Activated CD8-positive, alpha-beta T cell treated with anti-CD3 and anti-CD28 coated beads, Interleukin-2, amount 10 ng/mL, durations not matched to agents 7 days and 5 days (primary cell): ENCODE data around the gene PPP1R36. TPM values are rescaled to one million over a fixed set of nuclear protein-coding genes. Genes with fewer than 3 reads are reported as not detected.

Experiments used
- ATAC-seq: fragments of 150-1000 bp; cut with Tn5 transposase; one replicate; pipeline ENCODE4 v1.10.0; 2021; ENCODE audit warnings: moderate library complexity
- CTCF ChIA-PET: fragments of 350-600 bp; sonication (Branson Sonifier 250); formaldehyde crosslinking; loops from one replicate; lab custom pipeline; 2021; ENCODE audit warnings: antibody characterized with exemption; lab: Charles Lee
- POLR2A ChIA-PET: fragments of 350-600 bp; sonication (Branson Sonifier 250); formaldehyde crosslinking; loops from one replicate; lab custom pipeline; 2021; ENCODE audit warnings: antibody characterized with exemption; lab: Charles Lee
- DNase-seq: peaks from one replicate; pipeline ENCODE4 v3.0.0-alpha.2; 2020
- H3K27ac Mint-ChIP-seq: one replicate; pipeline ENCODE4 v1.8.0; 2021; ENCODE audit warnings: mild to moderate bottlenecking, mixed read lengths
- H3K27me3 Mint-ChIP-seq: one replicate; pipeline ENCODE4 v1.8.0; 2021; ENCODE audit warnings: low read depth, mixed read lengths
- H3K36me3 Mint-ChIP-seq: one replicate; pipeline ENCODE4 v1.8.0; 2021; ENCODE audit warnings: low read depth, mixed read lengths
- H3K4me1 Mint-ChIP-seq: one replicate; pipeline ENCODE4 v1.8.0; 2021; ENCODE audit warnings: low read depth, mixed read lengths
- H3K4me3 Mint-ChIP-seq: one replicate; pipeline ENCODE4 v1.8.0; 2021; ENCODE audit warnings: mild to moderate bottlenecking, mixed read lengths
- H3K9me3 Mint-ChIP-seq: one replicate; pipeline ENCODE4 v1.8.0; 2022; ENCODE audit warnings: mixed read lengths; ENCODE audit not compliant: insufficient read depth
- total RNA-seq, 2 experiments: library from RNA; stranded (reverse); gene quantifications; one replicate each; pipeline ENCODE4 v1.2.3, GENCODE V29; 2021

The PPP1R36 gene, protein sequence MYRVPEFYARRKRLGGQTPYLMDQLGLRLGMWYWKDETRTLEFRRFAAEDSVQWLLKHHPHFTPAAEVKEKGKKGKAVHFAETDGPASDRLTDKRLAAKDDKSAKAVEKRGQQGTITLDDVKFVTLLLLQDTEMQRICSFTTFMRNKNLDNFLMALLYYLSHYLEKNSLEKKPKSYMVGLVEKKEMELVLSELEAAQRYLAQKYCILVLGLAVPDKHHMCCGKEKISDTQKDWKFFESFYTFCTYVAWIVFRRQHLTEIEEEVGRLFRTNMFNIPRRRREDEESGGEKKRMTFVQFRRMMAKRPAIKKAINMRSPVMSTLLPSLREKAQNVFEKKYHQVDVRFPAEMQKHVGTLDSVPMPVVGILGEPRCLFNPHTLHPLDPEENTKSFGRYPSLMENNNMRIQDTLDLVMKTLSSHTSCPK
- total RNA-seq = under 1 TPM; 0.21 to 0.47 TPM

- Mint-ChIP-seq H3K4me1 (peaks cover 14% of the 10 kb centered on the region), H3K36me3 (no peaks in the 10 kb centered on the region), H3K27me3 (peaks cover 40% of the 10 kb centered on the region), H3K9me3 (no peaks in the 10 kb centered on the region), H3K4me3 (peak within 1 kb of the TSS; percentile 48), H3K27ac (peak within 1 kb of the TSS; percentile 45)
- POLR2A ChIA-PET = no interaction called here
- CTCF ChIA-PET = interaction anchor here (1.2 to 1.5 kb wide), 3 partner anchors 87 to 342 kb away, joined by 3 to 4 read pairs (median 3); no protein-coding TSS in a partner anchor
- DNase-seq = peak; percentile 55
- peak; percentile 97 for ATAC-seq
Observed at GRCh38 chr14:64549791-64550620, at the start of gene PPP1R36. TSS of gene PPP1R36 (plus strand) at chr14:64549961. CDS start at chr14:64549998, 37 bp downstream.

GRCh38 chr14:64500088-64500487 lies 49.7 kb upstream of the PPP1R36 start:
- POLR2A ChIA-PET = interaction anchor here (2.0 kb wide), 1 partner anchor 34 kb away, joined by 6 read pairs; no protein-coding TSS in a partner anchor
- peaks cover 54% of the 10 kb centered on the region for H3K36me3 Mint-ChIP-seq
- DNase-seq = no peak
- ATAC-seq = no peak
- H3K9me3 Mint-ChIP-seq = no peaks in the 10 kb centered on the region
- peak overlapping the region; percentile 61 for H3K27ac Mint-ChIP-seq
- no peaks in the 10 kb centered on the region for H3K27me3 Mint-ChIP-seq
- peaks cover 47% of the 10 kb centered on the region for H3K4me1 Mint-ChIP-seq
- H3K4me3 Mint-ChIP-seq = peak overlapping the region; percentile 60
- CTCF ChIA-PET = interaction anchor here (1.9 kb wide), 1 partner anchor 36 kb away, joined by 4 read pairs; no protein-coding TSS in a partner anchor

DNA sequence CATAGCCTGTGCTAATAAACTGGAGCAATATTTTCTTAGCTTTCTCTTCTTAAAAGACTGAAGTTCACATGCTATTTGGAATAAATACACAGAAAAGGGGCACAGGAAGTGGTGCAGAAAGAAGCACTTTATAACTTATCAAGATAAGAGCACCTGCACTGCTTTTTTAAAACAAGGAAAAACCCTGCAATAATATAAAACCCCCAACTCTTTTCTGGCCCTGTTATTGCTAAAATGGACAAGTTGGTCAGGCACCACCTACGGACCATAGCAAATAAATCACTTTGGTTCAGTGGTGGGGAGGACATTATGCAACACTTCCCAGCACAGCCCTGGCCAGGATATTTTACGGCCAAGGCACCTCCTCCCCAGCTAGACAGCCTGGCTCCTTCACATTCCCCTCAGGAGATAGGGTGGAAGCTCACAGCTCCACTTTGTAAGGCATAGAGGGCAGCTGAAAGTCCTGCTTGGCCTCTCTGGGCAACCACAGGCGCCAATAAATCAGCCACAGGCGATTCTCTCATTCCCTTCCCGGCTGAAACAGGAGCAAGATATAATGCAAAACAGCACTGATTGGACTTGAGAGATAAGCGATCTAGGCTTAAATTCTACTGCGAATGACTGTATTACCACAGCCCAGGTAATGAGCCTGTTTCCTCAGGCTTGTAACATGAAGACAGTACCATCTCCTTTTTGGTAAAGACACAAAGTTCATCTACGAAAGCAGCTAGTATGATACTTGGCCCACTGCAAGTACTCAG lies 48.2 kb upstream of the PPP1R36 start:
- Mint-ChIP-seq H3K4me1 (peaks cover 43% of the 10 kb centered on the region), H3K27me3 (no peaks in the 10 kb centered on the region), H3K27ac (peak overlapping the region; percentile 100), H3K36me3 (peaks cover 59% of the 10 kb centered on the region), H3K4me3 (peak overlapping the region; percentile 96), H3K9me3 (no peaks in the 10 kb centered on the region)
- CTCF ChIA-PET = interaction anchor here (0.9 to 2.7 kb wide), 11 partner anchors 9 to 157 kb away, joined by 3 to 22 read pairs (median 5); partner anchors contain the start of gene HSPA2
- POLR2A ChIA-PET = interaction anchor here (0.6 to 5.6 kb wide), 8 partner anchors 11 to 163 kb away, joined by 3 to 55 read pairs (median 8); partner anchors contain the start of gene MTHFD1
- DNase-seq (no peak), ATAC-seq (no peak)

DNA sequence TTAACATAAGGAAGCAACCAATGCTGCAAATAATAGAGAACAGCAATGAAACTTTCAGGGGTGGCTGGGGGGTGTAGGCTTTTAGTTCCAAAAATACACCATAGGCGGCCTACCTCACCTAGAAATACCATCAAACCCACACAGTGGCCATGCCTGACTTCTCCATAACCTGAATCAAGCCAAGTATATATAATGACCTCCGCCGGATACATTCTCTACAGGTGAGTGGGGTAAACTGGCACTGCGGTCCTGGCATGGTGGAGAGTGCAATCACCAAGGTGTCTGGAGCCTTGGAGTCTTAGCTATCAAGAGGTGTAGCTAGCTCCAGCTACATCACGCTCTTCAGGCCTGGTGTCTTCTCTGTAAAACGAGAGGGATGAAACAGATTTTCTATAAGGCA lies 47.3 kb upstream of the PPP1R36 start:
- H3K4me3 Mint-ChIP-seq = peak overlapping the region; percentile 96
- ChIA-PET CTCF (interaction anchor here (0.9 to 2.7 kb wide), 10 partner anchors 8 to 158 kb away, joined by 3 to 22 read pairs (median 5); partner anchors contain the start of gene HSPA2), POLR2A (interaction anchor here (0.9 to 5.6 kb wide), 13 partner anchors 7 to 164 kb away, joined by 3 to 55 read pairs (median 8); partner anchors contain the start of genes HSPA2 and MTHFD1)
- H3K9me3 Mint-ChIP-seq = no peaks in the 10 kb centered on the region
- DNase-seq (peak; percentile 44), ATAC-seq (no peak)
- peaks cover 60% of the 10 kb centered on the region for H3K36me3 Mint-ChIP-seq
- peaks cover 45% of the 10 kb centered on the region for H3K4me1 Mint-ChIP-seq
- peak overlapping the region; percentile 100 for H3K27ac Mint-ChIP-seq
- no peaks in the 10 kb centered on the region for H3K27me3 Mint-ChIP-seq

- ChIA-PET POLR2A (interaction anchor here (0.9 to 5.6 kb wide), 13 partner anchors 8 to 165 kb away, joined by 3 to 55 read pairs (median 8); partner anchors contain the start of genes HSPA2 and MTHFD1), CTCF (interaction anchor here (0.9 to 2.7 kb wide), 10 partner anchors 8 to 159 kb away, joined by 3 to 22 read pairs (median 5); partner anchors contain the start of gene HSPA2)
- peaks cover 60% of the 10 kb centered on the region for H3K36me3 Mint-ChIP-seq
- peaks cover 46% of the 10 kb centered on the region for H3K4me1 Mint-ChIP-seq
- DNase-seq (peak; percentile 46), ATAC-seq (no peak)
- peak overlapping the region; percentile 96 for H3K4me3 Mint-ChIP-seq
- H3K27ac Mint-ChIP-seq = peak overlapping the region; percentile 100
- H3K9me3 Mint-ChIP-seq = no peaks in the 10 kb centered on the region
- no peaks in the 10 kb centered on the region for H3K27me3 Mint-ChIP-seq
Observed at GRCh38 chr14:64502887-64503433, 46.8 kb upstream of the PPP1R36 start.

- peak within 1 kb of the TSS; percentile 96 for H3K4me3 Mint-ChIP-seq
- peak; percentile 72 for ATAC-seq
- peak; percentile 97 for DNase-seq
- H3K27ac Mint-ChIP-seq = peak within 1 kb of the TSS; percentile 100
- H3K9me3 Mint-ChIP-seq = no peaks in the 10 kb centered on the region
- H3K27me3 Mint-ChIP-seq = no peaks in the 10 kb centered on the region
- CTCF ChIA-PET = interaction anchor here (0.9 to 2.7 kb wide), 8 partner anchors 7 to 160 kb away, joined by 3 to 22 read pairs (median 6); partner anchors contain the start of genes HSPA2 and MTHFD1
- peaks cover 63% of the 10 kb centered on the region for H3K36me3 Mint-ChIP-seq
- POLR2A ChIA-PET = interaction anchor here (0.9 to 5.6 kb wide), 19 partner anchors 7 to 166 kb away, joined by 3 to 55 read pairs (median 7); partner anchors contain the start of genes HSPA2 and MTHFD1
- peaks cover 50% of the 10 kb centered on the region for H3K4me1 Mint-ChIP-seq
Observed at GRCh38 chr14:64503434-64504309, 46.1 kb upstream of the PPP1R36 start, which contains the start of gene ZBTB25. TSS of gene ZBTB25 (minus strand) at chr14:64503838. CDS start at chr14:64490533, 13,305 bp downstream.

DNA sequence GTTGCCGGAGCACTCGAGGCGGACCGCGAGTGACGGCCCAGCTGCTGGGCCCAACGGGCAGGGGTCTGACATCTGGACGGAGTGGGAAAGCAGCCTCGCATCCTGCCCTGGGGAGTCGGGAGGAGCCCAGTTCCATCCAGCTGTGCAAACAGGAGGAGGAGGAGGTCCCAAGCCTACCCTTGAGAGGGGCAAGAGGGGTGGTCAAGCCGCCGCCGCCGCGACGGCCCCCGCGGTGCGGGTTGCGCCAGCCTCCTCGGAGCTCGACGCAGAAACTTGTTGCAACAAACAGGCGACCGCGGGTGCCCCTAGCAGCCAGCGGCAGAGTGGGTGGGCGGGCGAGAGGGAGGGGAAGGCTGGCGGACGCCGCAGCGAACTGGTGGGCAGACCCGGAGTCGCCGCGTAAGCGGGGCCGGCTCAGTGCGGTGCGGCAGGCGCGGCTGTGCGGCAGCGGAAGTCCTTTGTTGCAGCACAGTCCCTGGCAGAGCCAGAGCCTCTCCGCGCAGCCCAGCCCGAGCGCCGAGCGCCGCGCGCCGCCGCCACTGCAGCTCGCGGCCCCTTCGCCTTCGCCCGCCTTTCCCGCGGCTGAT lies 45.4 kb upstream of the PPP1R36 start, which contains the start of gene ZBTB1:
TSS of gene ZBTB1 (plus strand) at position 461 of the 587 bp plus-strand sequence. CDS start 16,735 bp downstream, outside the sequence.
- Mint-ChIP-seq H3K27me3 (no peaks in the 10 kb centered on the region), H3K9me3 (no peaks in the 10 kb centered on the region), H3K36me3 (peaks cover 62% of the 10 kb centered on the region), H3K4me1 (peaks cover 54% of the 10 kb centered on the region), H3K4me3 (peak within 1 kb of the TSS; percentile 85), H3K27ac (peak within 1 kb of the TSS; percentile 100)
- ChIA-PET CTCF (interaction anchor here (0.9 to 2.4 kb wide), 3 partner anchors 36 to 166 kb away, joined by 3 to 6 read pairs (median 6); partner anchors contain the start of genes HSPA2 and MTHFD1), POLR2A (interaction anchor here (1.0 to 5.6 kb wide), 13 partner anchors 9 to 167 kb away, joined by 3 to 55 read pairs (median 5); partner anchors contain the start of genes AKAP5, HSPA2 and MTHFD1)
- ATAC-seq (peak; percentile 57), DNase-seq (peak; percentile 91)

- Mint-ChIP-seq H3K27me3 (no peaks in the 10 kb centered on the region), H3K4me1 (peaks cover 52% of the 10 kb centered on the region), H3K36me3 (peaks cover 55% of the 10 kb centered on the region), H3K27ac (peak overlapping the region; percentile 100), H3K4me3 (peak overlapping the region; percentile 85), H3K9me3 (no peaks in the 10 kb centered on the region)
- DNase-seq (peak; percentile 92), ATAC-seq (peak; percentile 32)
- POLR2A ChIA-PET = interaction anchor here (0.6 to 5.6 kb wide), 17 partner anchors 10 to 167 kb away, joined by 3 to 55 read pairs (median 4); partner anchors contain the start of genes AKAP5, HSPA2 and MTHFD1
- CTCF ChIA-PET = interaction anchor here (0.9 to 1.3 kb wide), 4 partner anchors 117 to 167 kb away, joined by 3 to 6 read pairs (median 4); partner anchors contain the start of gene MTHFD1
Observed at GRCh38 chr14:64504897-64505794, 44.6 kb upstream of the PPP1R36 start.
